ENCODE data around the gene ASB10. TPM values are rescaled to one million over a fixed set of nuclear protein-coding genes. Genes with fewer than 3 reads are reported as not detected.

The ASB10 gene
- total and polyA plus RNA-seq, 2 of the 13 experiments (the other 11 are each of a cell fraction or from before 2014, with no cell fraction given): not detected

- no peak for TF ChIP-seq AKNA (CRISPR knock-in tag; IDR thresholded peaks at IDR 0.05; ENCODE audit: borderline replicate concordance)
- TF ChIP-seq, protein P1, sequence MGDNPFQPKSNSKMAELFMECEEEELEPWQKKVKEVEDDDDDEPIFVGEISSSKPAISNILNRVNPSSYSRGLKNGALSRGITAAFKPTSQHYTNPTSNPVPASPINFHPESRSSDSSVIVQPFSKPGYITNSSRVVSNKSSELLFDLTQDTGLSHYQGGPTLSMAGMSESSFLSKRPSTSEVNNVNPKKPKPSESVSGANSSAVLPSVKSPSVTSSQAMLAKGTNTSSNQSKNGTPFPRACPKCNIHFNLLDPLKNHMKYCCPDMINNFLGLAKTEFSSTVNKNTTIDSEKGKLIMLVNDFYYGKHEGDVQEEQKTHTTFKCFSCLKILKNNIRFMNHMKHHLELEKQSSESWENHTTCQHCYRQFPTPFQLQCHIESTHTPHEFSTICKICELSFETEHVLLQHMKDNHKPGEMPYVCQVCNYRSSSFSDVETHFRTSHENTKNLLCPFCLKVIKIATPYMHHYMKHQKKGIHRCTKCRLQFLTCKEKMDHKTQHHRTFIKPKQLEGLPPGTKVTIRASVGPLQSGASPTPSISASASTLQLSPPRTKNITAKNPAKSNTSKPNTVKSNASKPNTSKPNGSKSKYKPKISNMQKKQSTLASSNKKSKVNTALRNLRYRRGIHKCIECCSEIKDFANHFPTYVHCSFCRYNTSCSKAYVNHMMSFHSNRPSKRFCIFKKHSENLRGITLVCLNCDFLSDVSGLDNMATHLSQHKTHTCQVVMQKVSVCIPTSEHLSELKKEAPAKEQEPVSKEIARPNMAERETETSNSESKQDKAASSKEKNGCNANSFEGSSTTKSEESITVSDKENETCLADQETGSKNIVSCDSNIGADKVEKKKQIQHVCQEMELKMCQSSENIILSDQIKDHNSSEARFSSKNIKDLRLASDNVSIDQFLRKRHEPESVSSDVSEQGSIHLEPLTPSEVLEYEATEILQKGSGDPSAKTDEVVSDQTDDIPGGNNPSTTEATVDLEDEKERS (CRISPR knock-in tag; IDR thresholded peaks at IDR 0.05): no peak
- no peak for TF ChIP-seq U2AF2 (IDR thresholded peaks at IDR 0.05; ENCODE audit: low read depth, low read length)
- no peak for TF ChIP-seq ZNF207 (IDR thresholded peaks at IDR 0.05; ENCODE audit: borderline replicate concordance)
- TF ChIP-seq CHD4 (IDR thresholded peaks at IDR 0.05; ENCODE audit: borderline replicate concordance, low read length): no peak
- no peak for TF ChIP-seq FOXA1 (IDR thresholded peaks at IDR 0.05)
- TF ChIP-seq FOXA1 (CRISPR knock-in tag; IDR thresholded peaks at IDR 0.05): no peak
- TF ChIP-seq KDM4B (CRISPR knock-in tag; IDR thresholded peaks at IDR 0.05): no peak
- TF ChIP-seq, protein P2, sequence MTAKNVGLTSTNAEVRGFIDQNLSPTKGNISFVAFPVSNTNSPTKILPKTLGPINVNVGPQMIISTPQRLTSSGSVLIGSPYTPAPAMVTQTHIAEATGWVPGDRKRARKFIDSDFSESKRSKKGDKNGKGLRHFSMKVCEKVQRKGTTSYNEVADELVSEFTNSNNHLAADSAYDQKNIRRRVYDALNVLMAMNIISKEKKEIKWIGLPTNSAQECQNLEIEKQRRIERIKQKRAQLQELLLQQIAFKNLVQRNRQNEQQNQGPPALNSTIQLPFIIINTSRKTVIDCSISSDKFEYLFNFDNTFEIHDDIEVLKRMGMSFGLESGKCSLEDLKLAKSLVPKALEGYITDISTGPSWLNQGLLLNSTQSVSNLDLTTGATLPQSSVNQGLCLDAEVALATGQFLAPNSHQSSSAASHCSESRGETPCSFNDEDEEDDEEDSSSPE (CRISPR knock-in tag; IDR thresholded peaks at IDR 0.05): peak; percentile 41; the same call in 1 of the 2 replicates
- no peak for TF ChIP-seq NFATC3 (CRISPR knock-in tag; IDR thresholded peaks at IDR 0.05)
- TF ChIP-seq TERF1 (CRISPR knock-in tag; IDR thresholded peaks at IDR 0.05): no peak
- TF ChIP-seq ZNF333 (CRISPR knock-in tag; IDR thresholded peaks at IDR 0.05; ENCODE audit: borderline replicate concordance): no peak
- TF ChIP-seq ZNF230 (CRISPR knock-in tag; IDR thresholded peaks at IDR 0.05): no peak
- no peak for TF ChIP-seq ZNF543 (CRISPR knock-in tag; IDR thresholded peaks at IDR 0.05)
- TF ChIP-seq ZNF557 (CRISPR knock-in tag; IDR thresholded peaks at IDR 0.05): no peak
These were observed 45.3 kb upstream of the ASB10 start, which contains the start of gene CHPF2 (continued) for GRCh38 chr7:151232091-151232916.
